ENCODE measurements around the gene LPIN1.
"Not testable (repeated sequence)": the region's sequence is repeated elsewhere in the genome, so short reads cannot be mapped to it uniquely, and the experiment has no call there.

LPIN1 gene

DNA sequence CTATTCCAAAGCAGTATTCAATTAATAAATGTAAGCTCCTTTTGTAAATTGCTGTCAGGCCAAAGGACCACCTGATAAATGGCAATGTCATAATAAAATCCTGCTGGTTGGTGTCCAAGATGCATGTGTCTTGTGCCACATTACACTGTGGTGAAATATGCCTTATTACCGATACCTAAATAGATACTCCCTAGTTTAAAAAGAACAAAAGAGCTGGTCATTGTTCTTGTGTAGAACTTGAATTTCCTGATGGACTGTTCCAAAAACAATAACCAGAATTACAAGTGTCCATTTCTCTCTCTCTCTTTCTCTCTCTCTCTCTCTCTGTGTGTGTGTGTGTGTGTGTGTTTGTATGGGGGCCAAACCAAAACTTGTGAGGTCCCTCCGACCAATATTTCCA lies 13.8 kb upstream of the LPIN1 start:
- H3K27ac ChIP-seq (ENCODE audit: low read length): no peak overlapping the region
- H4K20me1 ChIP-seq (ENCODE audit: insufficient read depth, low read length): no peaks in the 10 kb centered on the region
- H3K27me3 ChIP-seq (ENCODE audit: low read depth, low read length): peaks cover 53% of the 10 kb centered on the region
- no peak overlapping the region for H2AFZ ChIP-seq (ENCODE audit: low read depth, low read length)
- H3K4me2 ChIP-seq (ENCODE audit: low read length): no peak overlapping the region
- TF ChIP-seq CTCF (IDR thresholded peaks at IDR 0.05; ENCODE audit: low read depth, low read length) (no peak), EZH2phosphoT487 (IDR thresholded peaks at IDR 0.05; ENCODE audit: low read depth) (no peak)
- H3K36me3 ChIP-seq (replicated peaks; ENCODE audit: low read depth, low read length): no peaks in the 10 kb centered on the region
- no peak overlapping the region for H3K9ac ChIP-seq (ENCODE audit: low read length)
- H3K9me3 ChIP-seq (ENCODE audit: insufficient read depth, low read length): no peaks in the 10 kb centered on the region
- H3K79me2 ChIP-seq (ENCODE audit: low read length): no peaks in the 10 kb centered on the region
- H3K4me1 ChIP-seq (ENCODE audit: low read length): no peaks in the 10 kb centered on the region
- H3K4me3 ChIP-seq (ENCODE audit: low read length): no peak overlapping the region

DNA sequence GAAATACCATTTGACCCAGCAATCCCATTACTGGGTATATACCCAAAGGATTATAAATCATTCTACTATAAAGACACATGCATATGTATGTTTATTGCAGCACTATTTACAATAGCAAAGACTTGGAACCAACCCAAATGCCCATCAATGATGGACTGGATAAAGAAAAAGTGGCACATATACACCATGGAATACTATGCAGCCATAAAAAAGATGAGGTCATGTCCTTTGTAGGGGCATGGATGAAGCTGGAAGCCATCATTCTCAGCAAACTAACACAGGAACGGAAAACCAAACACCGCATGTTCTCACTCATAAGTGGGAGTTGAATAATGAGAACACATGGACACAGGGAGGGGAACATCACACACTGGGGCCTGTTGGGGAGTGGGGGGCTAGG lies 8.6 kb upstream of the LPIN1 start:
- H3K27ac ChIP-seq (ENCODE audit: low read length); H3K36me3 ChIP-seq (replicated peaks; ENCODE audit: low read depth, low read length); H3K4me1 ChIP-seq (ENCODE audit: low read length); H3K4me2 ChIP-seq (ENCODE audit: low read length); H3K79me2 ChIP-seq (ENCODE audit: low read length); H4K20me1 ChIP-seq (ENCODE audit: insufficient read depth, low read length); H3K9ac ChIP-seq (ENCODE audit: low read length); H3K9me3 ChIP-seq (ENCODE audit: insufficient read depth, low read length); H2AFZ ChIP-seq (ENCODE audit: low read depth, low read length); H3K4me3 ChIP-seq (ENCODE audit: low read length): not testable (repeated sequence)
- peaks cover 41% of the 10 kb centered on the region for H3K27me3 ChIP-seq (ENCODE audit: low read depth, low read length)

DNA sequence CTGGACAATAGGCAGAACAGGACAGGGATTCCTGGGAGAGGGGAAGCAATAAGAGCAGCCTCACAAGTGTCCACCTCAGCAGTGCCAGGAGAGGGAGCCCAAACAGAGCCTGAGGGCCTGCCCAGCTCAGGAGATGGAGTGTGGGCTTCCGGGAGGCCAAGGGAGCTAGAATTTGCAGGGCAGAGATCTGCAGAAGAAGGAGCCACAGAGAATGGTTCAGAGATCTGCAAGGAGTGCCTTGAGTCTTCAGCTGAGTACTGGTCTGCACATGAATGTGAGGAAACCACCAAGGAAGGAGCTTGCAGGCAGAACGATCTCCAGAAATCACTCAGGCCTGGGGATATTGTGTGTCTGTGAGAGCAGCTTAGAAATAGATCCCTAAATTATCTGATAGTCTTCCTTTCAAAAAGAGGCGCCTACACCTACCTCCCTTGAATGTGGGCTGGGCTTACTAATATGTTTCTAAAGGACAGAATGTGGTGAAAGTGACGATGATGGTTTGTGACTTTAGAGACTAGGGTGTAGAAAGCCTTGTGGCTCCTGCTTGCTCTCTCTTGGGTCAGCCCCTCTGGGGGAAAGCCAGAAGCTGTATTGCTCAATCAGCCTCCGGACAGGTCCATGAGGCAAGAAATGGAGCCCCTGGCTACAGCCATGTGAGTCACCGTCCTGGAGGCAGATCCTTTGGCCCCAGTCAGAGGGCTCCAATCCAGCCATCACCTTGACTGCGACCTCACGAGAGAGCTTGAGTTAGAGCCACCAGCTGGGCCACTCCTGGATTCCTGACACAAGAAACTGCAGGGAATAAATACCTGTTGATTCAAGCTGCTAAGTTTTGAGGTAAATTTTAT lies 7.6 kb upstream of the LPIN1 start:
- no peaks in the 10 kb centered on the region for H3K9me3 ChIP-seq (ENCODE audit: insufficient read depth, low read length)
- peaks cover 35% of the 10 kb centered on the region for H3K27me3 ChIP-seq (ENCODE audit: low read depth, low read length)
- H3K79me2 ChIP-seq (ENCODE audit: low read length): no peaks in the 10 kb centered on the region
- no peak overlapping the region for H3K4me3 ChIP-seq (ENCODE audit: low read length)
- H2AFZ ChIP-seq (ENCODE audit: low read depth, low read length): no peak overlapping the region
- H4K20me1 ChIP-seq (ENCODE audit: insufficient read depth, low read length): no peaks in the 10 kb centered on the region
- no peak overlapping the region for H3K4me2 ChIP-seq (ENCODE audit: low read length)
- H3K27ac ChIP-seq (ENCODE audit: low read length): no peak overlapping the region
- H3K4me1 ChIP-seq (ENCODE audit: low read length): peaks cover 8% of the 10 kb centered on the region
- TF ChIP-seq EZH2phosphoT487 (IDR thresholded peaks at IDR 0.05; ENCODE audit: low read depth) (no peak), CTCF (IDR thresholded peaks at IDR 0.05; ENCODE audit: low read depth, low read length) (peak; percentile 56)
- no peaks in the 10 kb centered on the region for H3K36me3 ChIP-seq (replicated peaks; ENCODE audit: low read depth, low read length)
- no peak overlapping the region for H3K9ac ChIP-seq (ENCODE audit: low read length)

GRCh38 chr2:11740723-11741122 lies 5.7 kb upstream of the LPIN1 start:
- no peak for TF ChIP-seq EZH2phosphoT487 (IDR thresholded peaks at IDR 0.05; ENCODE audit: low read depth)
- no peak for TF ChIP-seq CTCF (IDR thresholded peaks at IDR 0.05; ENCODE audit: low read depth, low read length)
- no peaks in the 10 kb centered on the region for H3K9me3 ChIP-seq (ENCODE audit: insufficient read depth, low read length)
- H3K36me3 ChIP-seq (replicated peaks; ENCODE audit: low read depth, low read length): no peaks in the 10 kb centered on the region
- H3K27ac ChIP-seq (ENCODE audit: low read length): no peak overlapping the region
- H3K4me1 ChIP-seq (ENCODE audit: low read length): peaks cover 20% of the 10 kb centered on the region
- no peak overlapping the region for H3K4me3 ChIP-seq (ENCODE audit: low read length)
- peaks cover 20% of the 10 kb centered on the region for H3K27me3 ChIP-seq (ENCODE audit: low read depth, low read length)
- H3K9ac ChIP-seq (ENCODE audit: low read length): no peak overlapping the region
- H3K79me2 ChIP-seq (ENCODE audit: low read length): no peaks in the 10 kb centered on the region
- no peak overlapping the region for H3K4me2 ChIP-seq (ENCODE audit: low read length)
- H4K20me1 ChIP-seq (ENCODE audit: insufficient read depth, low read length): no peaks in the 10 kb centered on the region
- H2AFZ ChIP-seq (ENCODE audit: low read depth, low read length): no peak overlapping the region

Measured in OCI-LY3 (cell line).